Naive thymus-derived CD8-positive, alpha-beta T cell (primary cell): Measurements from ENCODE around the gene EIF4G2. TPM values are rescaled to one million over a fixed set of nuclear protein-coding genes. Genes with fewer than 3 reads are reported as not detected.
A peak's percentile ranks its signal among the peaks of the same experiment; 100 is the strongest.

Experiments used
- ATAC-seq, 2 donors: fragments of 150-1000 bp; cut with Tn5 transposase in 1 of 2; sonication (Bioruptor Pico), chemical (Tn5 transposase) in 1 of 2; 1 replicate in 1 of 2; 2 replicates in 1 of 2; pipeline ENCODE4 v1.10.0; 2021; ENCODE audit warnings: mild to moderate bottlenecking in 2 of 2, moderate library complexity in 2 of 2
- POLR2A ChIA-PET: fragments of 350-600 bp; sonication (Branson Sonifier 250); formaldehyde crosslinking; loops from one replicate; lab custom pipeline; 2021; ENCODE audit warnings: antibody characterized with exemption; lab: Charles Lee
- DNase-seq, 10 donors: peaks; one replicate each; pipeline versions ENCODE4 v3.0.0 to v3.0.0-alpha.2; 2020 to 2022
- H3K27ac Mint-ChIP-seq, 10 donors: one replicate each; pipeline ENCODE4 v1.8.0; 2020 to 2022; ENCODE audit warnings: mild to moderate bottlenecking in 10 of 10, mixed read lengths in 10 of 10, moderate library complexity in 4 of 10, inconsistent platforms in 1 of 10
- H3K27me3 Mint-ChIP-seq, 5 donors: one replicate each; pipeline ENCODE4 v1.8.0; 2021 to 2022; ENCODE audit warnings: mixed read lengths in 5 of 5
- H3K36me3 Mint-ChIP-seq, 3 donors: one replicate each; pipeline ENCODE4 v1.8.0; 2020 to 2022; ENCODE audit warnings: mixed read lengths in 3 of 3, mild to moderate bottlenecking in 2 of 3, inconsistent platforms in 1 of 3
- H3K4me1 Mint-ChIP-seq, 4 donors: one replicate each; pipeline ENCODE4 v1.8.0; 2021 to 2022; ENCODE audit warnings: mixed read lengths in 4 of 4
- H3K4me3 Mint-ChIP-seq, 10 donors: one replicate each; pipeline ENCODE4 v1.8.0; 2020 to 2022; ENCODE audit warnings: mild to moderate bottlenecking in 10 of 10, mixed read lengths in 10 of 10, moderate library complexity in 6 of 10, inconsistent platforms in 1 of 10
- H3K9me3 Mint-ChIP-seq, 9 donors: one replicate each; pipeline ENCODE4 v1.8.0; 2020 to 2022; ENCODE audit warnings: mixed read lengths in 9 of 9, mild to moderate bottlenecking in 3 of 9, inconsistent platforms in 1 of 9, moderate library complexity in 1 of 9
- polyA plus RNA-seq, 3 donors: library from polyadenylated mRNA; unstranded; fragments of 300-500 nt; fragmentation: Illumina TruSeq; gene quantifications; one replicate each; pipeline ENCODE4 v1.2.3, GENCODE V29; 2021
- total RNA-seq, 8 experiments: library from RNA in 2 of 8; stranded (reverse) in 2 of 8; gene quantifications; one replicate each; pipeline ENCODE4 v1.2.3 and lab custom pipeline; 2021 to 2026

EIF4G2 gene
- total RNA-seq: 100 to 1,000 TPM; 631 to 638 TPM
- polyA plus RNA-seq: 100 to 1,000 TPM; 315 to 425 (median 340) TPM
- 753 to 1,320 (median 1,145) reads per million in 6 experiments for total RNA-seq (lab: John Stamatoyannopoulos, UW)

DNA sequence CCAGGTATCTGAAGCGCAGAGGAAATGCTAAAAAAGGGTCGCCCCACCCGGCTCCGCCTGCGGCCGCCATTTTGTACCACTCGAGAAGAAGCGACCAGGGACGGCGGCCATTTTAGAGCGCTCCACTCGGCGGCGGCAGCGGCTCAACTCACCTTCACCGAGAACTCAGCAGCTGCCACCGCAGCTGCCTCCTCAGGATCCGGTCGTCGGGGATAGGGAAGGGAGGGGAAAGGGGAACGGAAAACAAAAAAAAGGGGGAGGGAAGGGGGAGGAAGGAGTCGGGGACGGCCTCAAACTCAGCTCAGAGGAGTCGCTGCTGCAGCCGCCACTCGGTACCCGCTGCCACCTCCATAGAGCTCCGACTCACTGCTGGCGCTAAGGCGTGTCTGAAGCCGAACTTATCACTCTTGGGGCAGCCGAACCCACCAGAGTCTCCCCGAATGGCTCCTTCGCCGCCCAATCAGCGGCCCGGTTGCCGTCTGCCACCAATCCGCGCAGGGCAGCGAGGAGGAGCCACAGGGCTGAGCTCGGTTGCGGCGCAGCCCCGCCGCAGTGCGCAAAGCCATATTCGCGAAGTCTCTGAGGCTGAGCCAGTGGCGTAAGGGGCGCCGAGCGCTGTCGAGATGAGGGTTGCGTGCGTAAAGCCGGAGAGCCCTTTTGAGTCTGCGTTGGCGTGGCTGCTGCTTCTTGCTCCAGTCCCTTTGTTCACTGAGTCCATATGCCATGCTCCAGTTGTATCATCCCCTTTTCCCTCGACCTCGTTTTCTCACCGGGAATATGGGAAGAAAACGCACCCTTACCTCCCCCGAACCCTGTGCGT lies at the start of gene EIF4G2:
EIF4G2 (minus strand) TSS at position 374 of the 820 bp plus-strand sequence.
- Mint-ChIP-seq H3K36me3 (peaks cover 7 to 42% (median 33%) of the 10 kb centered on the region in 3 donors), H3K4me1 (peaks cover 22 to 52% (median 43%) of the 10 kb centered on the region in 4 donors), H3K9me3 (no peaks in the 10 kb centered on the region), H3K27ac (peak within 1 kb of the TSS; percentile 96 to 100 (median 99)), H3K27me3 (no peaks in the 10 kb centered on the region), H3K4me3 (peak within 1 kb of the TSS; percentile 94 to 99 (median 97))
- POLR2A ChIA-PET: interaction anchor here (0.6 to 9.6 kb wide), 39 partner anchors 10 to 1348 kb away, joined by 3 to 430 read pairs (median 8); partner anchors contain the start of genes CTR9, RNF141, USP47 and WEE1
- peak; percentile 88 to 91 for ATAC-seq
- peak; percentile 95 to 99 (median 98) for DNase-seq

DNA sequence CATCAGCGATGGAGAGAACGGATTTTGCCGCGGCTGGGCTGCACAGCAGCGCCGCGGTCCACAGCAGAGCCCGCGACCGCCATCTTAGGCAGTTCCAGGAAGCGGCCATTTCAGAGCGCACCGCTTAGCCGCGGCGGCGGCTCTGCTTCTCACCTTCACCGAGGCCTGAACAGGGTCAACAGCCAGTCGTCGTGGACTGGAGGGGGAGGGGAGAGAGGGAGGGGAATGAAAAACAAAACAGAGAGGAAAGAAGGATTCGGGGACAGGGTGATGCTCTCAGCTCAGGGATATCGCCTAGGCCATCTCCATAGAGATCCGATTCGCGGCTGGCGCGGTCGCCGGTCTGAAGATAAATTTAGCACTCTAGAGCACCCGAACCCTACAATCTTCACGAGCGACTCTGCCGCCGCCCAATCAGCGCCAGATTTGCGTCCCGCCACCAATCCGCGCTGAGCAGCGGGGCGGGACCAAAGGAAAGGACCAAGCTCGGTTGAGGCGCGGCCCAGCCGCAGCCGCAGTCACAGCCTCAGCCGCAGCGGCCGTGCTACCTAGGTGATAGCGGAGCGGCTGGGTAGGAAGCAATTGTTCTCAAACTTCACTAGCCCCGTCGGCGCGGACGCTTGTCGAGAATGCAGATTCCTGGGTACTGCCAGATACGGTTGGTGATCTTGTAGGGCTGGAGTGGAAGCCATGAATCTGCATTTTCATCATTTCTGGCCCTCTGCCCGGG lies 49.1 kb upstream of the EIF4G2 start, which contains the start of gene ZBED5:
ZBED5 (minus strand) TSS at position 345 of the 730 bp plus-strand sequence. CDS start 3,108 bp downstream, outside the sequence.
- Mint-ChIP-seq H3K4me1 (peaks cover 20 to 58% (median 56%) of the 10 kb centered on the region in 4 donors), H3K36me3 (peaks cover 10 to 29% (median 18%) of the 10 kb centered on the region in 3 donors), H3K9me3 (no peaks in the 10 kb centered on the region), H3K27ac (peak within 1 kb of the TSS; percentile 98 to 100 (median 100)), H3K4me3 (peak within 1 kb of the TSS; percentile 96 to 100 (median 100)), H3K27me3 (no peaks in the 10 kb centered on the region)
- POLR2A ChIA-PET: interaction anchor here (0.7 to 6.2 kb wide), 29 partner anchors 8 to 1397 kb away, joined by 3 to 430 read pairs (median 4); partner anchors contain the start of genes CTR9, EIF4G2, RNF141 and ZNF143
- ATAC-seq (peak; percentile 88 to 90), DNase-seq (peak; percentile 91 to 98 (median 95))

DNA sequence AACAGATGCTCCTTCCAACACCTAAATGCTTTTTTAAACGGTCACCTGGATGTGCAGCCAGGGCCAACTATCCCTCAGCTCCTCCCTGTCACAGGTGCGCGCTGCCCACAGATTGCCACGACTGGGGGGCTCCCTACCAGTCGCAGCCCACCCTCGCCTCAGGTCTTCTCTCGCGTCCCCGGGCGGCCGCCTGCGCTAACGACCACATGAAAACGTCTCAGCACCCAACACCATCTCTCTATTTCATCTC lies 48.7 kb upstream of the EIF4G2 start:
- peaks cover 20 to 55% (median 52%) of the 10 kb centered on the region in 4 donors for H3K4me1 Mint-ChIP-seq

DNA sequence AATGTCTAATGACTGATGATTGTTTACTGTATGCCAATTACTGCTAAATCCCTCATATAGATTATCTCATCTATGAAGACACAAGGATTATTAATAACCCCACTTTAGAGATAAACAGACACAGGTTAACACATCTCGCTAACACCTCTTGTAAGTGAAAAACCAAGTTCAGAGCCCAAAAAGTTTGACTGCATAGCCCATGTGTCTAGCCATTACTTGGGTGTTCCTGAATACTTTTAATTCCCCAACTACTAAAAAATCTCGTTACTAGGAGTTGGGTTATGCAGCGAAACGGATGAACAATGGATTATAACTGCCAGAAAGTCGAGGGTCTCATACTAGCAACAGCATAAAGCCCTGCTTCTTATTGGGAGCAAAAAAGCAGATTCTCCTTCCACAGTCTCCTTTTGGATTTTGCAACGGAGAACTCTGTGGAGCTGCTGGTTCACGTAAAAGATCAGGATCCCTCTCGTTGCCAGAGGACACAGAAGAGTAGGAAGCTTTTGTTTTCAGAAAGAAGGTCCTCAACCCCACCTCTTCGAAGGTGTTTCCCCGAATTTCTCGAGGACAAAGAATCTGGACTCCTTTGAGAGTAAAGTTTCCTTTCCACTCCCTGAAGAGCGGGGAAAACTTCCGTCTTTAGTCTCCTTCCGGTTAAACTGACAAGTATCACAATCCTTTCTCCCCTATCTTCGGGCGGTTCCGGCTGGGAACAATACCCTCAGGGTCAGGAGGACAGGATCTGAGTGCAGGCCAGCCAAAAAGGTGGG lies 48.1 kb upstream of the EIF4G2 start:
- Mint-ChIP-seq H3K9me3 (no peaks in the 10 kb centered on the region), H3K4me1 (peaks cover 20 to 57% (median 53%) of the 10 kb centered on the region in 4 donors), H3K27ac (peak overlapping the region; percentile 98 to 100 (median 100)), H3K4me3 (peak overlapping the region; percentile 96 to 100 (median 100)), H3K36me3 (peaks cover 16 to 38% (median 26%) of the 10 kb centered on the region in 3 donors), H3K27me3 (no peaks in the 10 kb centered on the region)
- ATAC-seq (no peak), DNase-seq (peak in 2 of 10 donors; percentile 23 to 28)
- POLR2A ChIA-PET: interaction anchor here (0.8 to 6.2 kb wide), 14 partner anchors 9 to 1253 kb away, joined by 3 to 430 read pairs (median 4); partner anchors contain the start of gene EIF4G2

More for the DNA sequence above, 48.7 kb upstream of the EIF4G2 start:
- DNase-seq (no peak), ATAC-seq (peak; percentile 7 to 18)
- Mint-ChIP-seq H3K27ac (peak overlapping the region; percentile 98 to 100 (median 100)), H3K27me3 (no peaks in the 10 kb centered on the region), H3K36me3 (peaks cover 11 to 33% (median 21%) of the 10 kb centered on the region in 3 donors), H3K4me3 (peak overlapping the region; percentile 96 to 100 (median 100)), H3K9me3 (no peaks in the 10 kb centered on the region)
- POLR2A ChIA-PET: interaction anchor here (0.8 to 6.2 kb wide), 19 partner anchors 9 to 1252 kb away, joined by 3 to 430 read pairs (median 5); partner anchors contain the start of genes CTR9 and EIF4G2

DNA sequence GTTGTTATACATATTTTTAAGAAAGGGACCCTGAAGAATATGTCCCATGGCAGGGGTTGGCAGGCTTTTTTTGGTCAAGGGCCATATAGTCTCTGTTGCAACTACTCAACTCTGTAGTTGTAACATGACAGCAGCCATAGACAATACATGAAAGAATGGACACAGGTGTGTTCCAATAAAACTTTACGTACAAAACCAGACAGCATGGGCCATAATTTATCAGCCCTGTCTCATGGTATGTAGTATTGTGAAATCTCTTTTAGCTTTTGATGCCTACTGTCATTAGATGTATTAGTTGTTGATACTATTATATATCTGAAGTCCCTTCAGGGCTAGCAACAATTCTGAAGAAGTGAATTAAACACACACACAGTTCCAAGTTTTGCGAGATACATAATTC lies 46.6 kb upstream of the EIF4G2 start:
- DNase-seq (no peak), ATAC-seq (no peak)
- POLR2A ChIA-PET: interaction anchor here (1.2 to 6.2 kb wide), 2 partner anchors 48 to 104 kb away, joined by 3 to 430 read pairs; partner anchors contain the start of genes CTR9 and EIF4G2
- Mint-ChIP-seq H3K9me3 (no peaks in the 10 kb centered on the region), H3K4me3 (peak overlapping the region in 1 of 10 donors; percentile 6), H3K4me1 (peaks cover 20 to 56% (median 51%) of the 10 kb centered on the region in 4 donors), H3K27ac (peak overlapping the region in 1 of 10 donors; percentile 100), H3K36me3 (peaks cover 17 to 40% (median 27%) of the 10 kb centered on the region in 3 donors), H3K27me3 (no peaks in the 10 kb centered on the region)

DNA sequence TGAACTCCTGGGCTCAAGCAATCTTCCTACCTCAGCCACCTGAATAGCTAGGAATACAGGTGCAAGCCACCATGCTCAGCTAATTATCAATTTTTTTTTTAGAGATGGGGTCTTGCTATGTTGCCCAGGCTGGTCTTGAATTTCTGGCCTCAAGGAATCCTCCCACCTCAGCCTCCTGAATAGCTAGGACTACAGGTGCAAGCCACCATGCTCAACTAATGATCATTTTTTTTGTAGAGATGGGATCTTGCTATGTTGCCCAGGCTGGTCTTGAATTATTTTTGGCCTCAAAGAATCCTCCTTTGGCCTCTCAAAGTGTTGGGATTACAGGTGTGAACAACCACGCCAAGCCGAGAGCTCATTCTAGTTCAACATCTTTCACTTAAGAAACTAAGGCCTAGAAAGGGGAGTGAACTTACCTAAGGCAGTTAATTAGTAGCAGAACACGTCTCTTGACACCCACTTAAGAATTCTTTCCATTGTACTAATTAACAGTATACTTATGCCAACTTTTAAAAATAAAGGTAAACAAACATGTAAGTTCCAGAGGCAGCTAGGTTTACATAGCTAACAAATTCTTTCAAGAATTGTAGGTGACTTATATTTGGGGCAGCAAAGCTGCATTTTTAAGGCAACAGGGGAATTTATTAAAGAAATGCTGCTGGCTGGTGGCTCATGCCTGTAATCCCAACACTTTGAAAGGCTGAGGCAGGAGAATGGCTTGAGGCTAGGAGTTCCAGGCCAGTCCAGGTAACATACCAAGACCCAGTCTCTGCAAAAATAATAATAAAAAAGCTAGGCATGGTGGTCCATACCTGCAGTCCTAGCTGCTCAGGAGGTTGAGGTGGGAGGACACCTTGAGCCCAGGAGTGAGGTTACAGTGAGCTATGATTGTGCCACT lies 39.5 kb upstream of the EIF4G2 start:
- Mint-ChIP-seq H3K27ac (peak overlapping the region in 8 of 10 donors; percentile 2 to 82 (median 30)), H3K36me3 (peaks cover 7 to 13% (median 10%) of the 10 kb centered on the region in 3 donors)
- POLR2A ChIA-PET: interaction anchor here (0.6 to 4.6 kb wide), 5 partner anchors 10 to 1997 kb away, joined by 3 to 42 read pairs (median 6); partner anchors contain the start of genes EIF4G2 and ZBED5

DNA sequence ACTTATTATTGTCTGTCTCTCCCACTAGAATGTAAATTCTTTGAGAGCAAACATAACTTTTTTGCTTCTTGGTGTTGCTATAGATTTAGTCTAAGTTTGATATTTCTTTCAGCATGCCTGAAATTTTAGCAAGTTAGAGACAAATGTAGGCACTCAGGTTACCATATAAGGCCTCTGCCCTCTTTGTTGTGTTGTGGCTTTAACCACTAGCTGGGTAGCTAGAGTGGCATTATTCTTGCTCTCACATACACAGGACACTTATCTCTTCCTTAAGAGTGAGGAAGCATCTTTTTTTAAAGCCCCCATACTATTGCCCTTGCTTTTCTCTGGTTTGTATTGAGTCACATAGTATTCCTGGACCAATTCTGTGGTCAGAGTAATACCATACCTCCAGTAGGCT lies 37.9 kb upstream of the EIF4G2 start:
- Mint-ChIP-seq H3K36me3 (no peaks in the 10 kb centered on the region), H3K9me3 (no peaks in the 10 kb centered on the region), H3K4me3 (peak overlapping the region in 3 of 10 donors; percentile 13 to 62 (median 54)), H3K27ac (peak overlapping the region in 8 of 10 donors; percentile 15 to 92 (median 78)), H3K27me3 (no peaks in the 10 kb centered on the region), H3K4me1 (peaks cover 10 to 41% (median 20%) of the 10 kb centered on the region in 4 donors)
- DNase-seq: peak in 1 of 10 donors; percentile 13
- peak; percentile 59 to 75 for ATAC-seq
- POLR2A ChIA-PET: interaction anchor here (1.1 to 4.6 kb wide), 3 partner anchors 11 to 38 kb away, joined by 3 to 42 read pairs (median 41); partner anchors contain the start of genes EIF4G2 and ZBED5

More for the DNA sequence above, 39.5 kb upstream of the EIF4G2 start:
- DNase-seq: no peak
- no peaks in the 10 kb centered on the region for H3K9me3 Mint-ChIP-seq
- peak in 1 of 2 donors; percentile 13 for ATAC-seq
- peaks cover 12 to 44% (median 28%) of the 10 kb centered on the region in 4 donors for H3K4me1 Mint-ChIP-seq
- no peaks in the 10 kb centered on the region for H3K27me3 Mint-ChIP-seq
- no peak overlapping the region for H3K4me3 Mint-ChIP-seq

DNA sequence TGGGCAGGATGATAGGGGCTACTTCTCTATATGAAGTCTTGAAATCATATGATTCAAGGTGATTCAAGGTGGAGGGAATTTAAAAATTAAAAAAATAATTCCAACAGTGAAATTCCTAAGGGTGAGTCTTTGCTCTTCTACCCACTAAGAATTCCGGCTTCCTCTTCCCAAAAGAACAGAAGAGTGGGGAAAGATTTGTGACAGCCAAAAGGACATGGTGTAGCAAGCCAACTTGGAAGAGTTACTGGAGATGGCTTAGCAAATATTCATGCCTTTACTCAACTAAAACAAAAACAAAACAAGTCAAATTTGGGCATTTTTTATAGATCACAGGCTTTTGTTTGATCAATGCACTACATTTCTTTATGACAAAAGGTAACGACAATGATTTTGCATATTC lies 36.9 kb upstream of the EIF4G2 start:
- ATAC-seq: no peak
- peak overlapping the region in 4 of 10 donors; percentile 78 to 92 (median 82) for H3K27ac Mint-ChIP-seq
- H3K27me3 Mint-ChIP-seq: no peaks in the 10 kb centered on the region
- POLR2A ChIA-PET: interaction anchor here (1.3 kb wide), 1 partner anchor 37 kb away, joined by 5 read pairs; the partner anchor contains the start of gene EIF4G2
- DNase-seq: no peak
- no peaks in the 10 kb centered on the region for H3K36me3 Mint-ChIP-seq
- H3K4me3 Mint-ChIP-seq: no peak overlapping the region
- H3K9me3 Mint-ChIP-seq: no peaks in the 10 kb centered on the region
- H3K4me1 Mint-ChIP-seq: peaks cover 15 to 42% (median 23%) of the 10 kb centered on the region in 4 donors

DNA sequence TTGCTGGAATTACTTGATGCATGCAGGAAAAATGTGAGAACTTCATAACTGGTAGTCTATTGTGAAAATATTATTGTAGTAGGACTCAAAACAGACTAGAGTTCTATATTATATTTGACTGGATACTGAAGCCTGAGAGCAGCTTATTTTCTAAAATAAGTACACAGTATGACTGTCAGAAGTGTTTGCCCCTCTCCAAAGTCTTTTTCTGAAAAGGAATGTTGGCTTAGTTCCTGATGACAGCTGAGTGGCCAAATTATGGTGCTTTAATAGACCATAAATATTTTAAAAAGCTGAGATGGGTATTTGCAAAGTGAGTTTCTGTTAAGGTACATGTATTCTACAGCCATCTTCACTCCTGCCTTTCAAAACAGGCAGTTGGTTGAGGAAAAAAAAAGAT lies 36.1 kb upstream of the EIF4G2 start:
- no peaks in the 10 kb centered on the region for H3K36me3 Mint-ChIP-seq
- H3K27me3 Mint-ChIP-seq: no peaks in the 10 kb centered on the region
- POLR2A ChIA-PET: interaction anchor here (0.6 to 1.3 kb wide), 2 partner anchors 13 to 36 kb away, joined by 3 to 5 read pairs; partner anchors contain the start of genes EIF4G2 and ZBED5
- no peaks in the 10 kb centered on the region for H3K9me3 Mint-ChIP-seq
- no peak for ATAC-seq
- H3K4me3 Mint-ChIP-seq: no peak overlapping the region
- H3K4me1 Mint-ChIP-seq: peaks cover 14 to 40% (median 23%) of the 10 kb centered on the region in 4 donors
- DNase-seq: no peak
- peak overlapping the region in 5 of 10 donors; percentile 14 to 88 (median 51) for H3K27ac Mint-ChIP-seq

DNA sequence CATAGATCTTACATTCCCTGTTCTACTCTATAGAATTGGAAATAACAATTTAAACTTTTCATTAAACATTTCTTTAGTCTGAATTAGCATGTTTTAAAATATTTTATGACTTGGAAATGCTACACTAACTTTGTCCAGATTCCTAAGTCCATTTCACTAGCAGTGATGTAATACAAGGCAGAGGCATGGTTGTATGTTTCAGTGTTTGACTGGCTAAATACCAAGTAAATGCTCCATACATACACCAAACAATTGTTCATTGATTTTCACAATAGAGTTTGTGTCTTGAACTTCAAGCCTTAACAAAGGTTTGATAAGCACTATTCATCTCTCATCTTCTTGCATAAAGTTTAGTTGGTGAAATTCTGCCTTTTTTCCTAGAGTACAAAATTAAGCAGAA lies 35.6 kb upstream of the EIF4G2 start:
- Mint-ChIP-seq H3K9me3 (no peaks in the 10 kb centered on the region), H3K27ac (peak overlapping the region in 4 of 10 donors; percentile 19 to 66 (median 42)), H3K36me3 (no peaks in the 10 kb centered on the region), H3K27me3 (no peaks in the 10 kb centered on the region), H3K4me3 (no peak overlapping the region), H3K4me1 (peaks cover 13 to 38% (median 23%) of the 10 kb centered on the region in 4 donors)
- DNase-seq (no peak), ATAC-seq (no peak)
- POLR2A ChIA-PET: interaction anchor here (0.6 kb wide), 1 partner anchor 14 kb away, joined by 3 read pairs; the partner anchor contains the start of gene ZBED5
